NT2/D1 (cell line): ENCODE measurements around the gene TK1.

Source experiments
- YY1 ChIP-seq: IDR thresholded peaks from 2 replicates; pipeline ENCODE4 v1.6.1; 2011; ENCODE audit not compliant: insufficient read length, insufficient read depth
- ZNF274 ChIP-seq: IDR thresholded peaks from 2 replicates; pipeline ENCODE4 v1.6.1; 2011; ENCODE audit warnings: mild to moderate bottlenecking, low read depth, low read length

GRCh38 chr17:78173097-78173715 is 13.6 kb downstream of the TK1 start:
- TF ChIP-seq ZNF274 (no peak), YY1 (no peak)
